Spinal cord (tissue), 10 donors: Measurements from ENCODE around the gene SPECC1. TPM values are rescaled to one million over a fixed set of nuclear protein-coding genes. Genes with fewer than 3 reads are reported as not detected.
A peak's percentile ranks its signal among the peaks of the same experiment; 100 is the strongest.
"Not testable (repeated sequence)": the region's sequence is repeated elsewhere in the genome, so short reads cannot be mapped to it uniquely, and the experiment has no call there.

Source experiments
- DNase-seq, 6 donors: peaks; one replicate each; pipeline versions ENCODE4 v3.0.0 to v3.0.0-alpha.2; 2013 to 2015; ENCODE audit warnings: low spot score in 6 of 6, low read depth in 4 of 6
- H3K27ac ChIP-seq: one replicate; pipeline ENCODE4 v1.5.1; 2013; ENCODE audit warnings: low read depth, low read length, control low read depth
- H3K27me3 ChIP-seq: one replicate; pipeline ENCODE4 v1.6.1; 2013; ENCODE audit warnings: low read length; ENCODE audit not compliant: control insufficient read depth, insufficient read depth
- H3K36me3 ChIP-seq: one replicate; pipeline ENCODE4 v1.6.1; 2013; ENCODE audit warnings: low read length; ENCODE audit not compliant: control insufficient read depth, insufficient read depth
- H3K4me1 ChIP-seq: one replicate; pipeline ENCODE4 v1.6.1; 2013; ENCODE audit warnings: low read length; ENCODE audit not compliant: control insufficient read depth, insufficient read depth
- H3K4me3 ChIP-seq: one replicate; pipeline ENCODE4 v1.5.1; 2013; ENCODE audit warnings: low read depth, low read length, control low read depth
- H3K9me3 ChIP-seq: one replicate; pipeline ENCODE4 v1.6.1; 2013; ENCODE audit warnings: low read length; ENCODE audit not compliant: control insufficient read depth, insufficient read depth
- WGBS: methylation state at CpG from one replicate; pipeline ENCODE4 v1.1.5; 2013; ENCODE audit warnings: missing lambda C conversion rate; ENCODE audit not compliant: insufficient coverage; 5-methylcytosine and 5-hydroxymethylcytosine counted together
- long read RNA-seq, 4 donors: transcript quantifications; one replicate each; lab custom pipeline, GENCODE V29; 2026
- polyA plus RNA-seq, 2 donors: library from polyadenylated mRNA; unstranded; fragments of 120-200 nt; gene quantifications; one replicate each; pipeline ENCODE4 v1.2.1, GENCODE V29; 2013; ENCODE audit not compliant: insufficient read length in 2 of 2
- total RNA-seq, 2 donors: library from RNA; depleted of rRNA in 1 of 2; stranded (reverse); fragments of 120-200 nt in 1 of 2; fragments of >200 nt in 1 of 2; gene quantifications; one replicate each; pipeline versions ENCODE4 v1.2.3 to v1.2.4, GENCODE V29; 2013 to 2014
- donor health status: healthy.

Gene SPECC1
- total RNA-seq (10 to 100 TPM; 50.9 to 52.1 TPM), polyA plus RNA-seq (10 to 100 TPM; 45.6 to 49.0 TPM)
- long read RNA-seq, donor 1, full-length matches to known transcripts, result 5 of 5 reads
- long read RNA-seq, donor 1, partial matches to known transcripts, result 0 of 5 reads
- long read RNA-seq, donor 1, other reads (novel, unspliced or antisense), result 0 of 5 reads
- long read RNA-seq, donor 2, full-length matches to known transcripts, result 3 of 9 reads
- long read RNA-seq, donor 2, partial matches to known transcripts, result 6 of 9 reads
- long read RNA-seq, donor 2, other reads (novel, unspliced or antisense), result 0 of 9 reads
- long read RNA-seq, donor 3, full-length matches to known transcripts, result 5 of 5 reads
- long read RNA-seq, donor 3, partial matches to known transcripts, result 0 of 5 reads
- long read RNA-seq, donor 3, other reads (novel, unspliced or antisense), result 0 of 5 reads
- long read RNA-seq, donor 4, result 0 reads

GRCh38 chr17:20009302-20010098 lies at the start of gene SPECC1:
SPECC1 (plus strand) TSS chr17:20009359; CDS start chr17:20096652, 87,293 bp downstream.
- Histone ChIP-seq H3K4me3 (peak within 1 kb of the TSS; percentile 55), H3K9me3 (no peaks in the 10 kb centered on the region), H3K4me1 (peaks cover 9% of the 10 kb centered on the region), H3K27me3 (peaks cover 18% of the 10 kb centered on the region), H3K36me3 (no peaks in the 10 kb centered on the region), H3K27ac (no peak within 1 kb of the TSS)
- peak in 3 of 6 donors; percentile 70 to 92 (median 74) for DNase-seq
- WGBS, result under 1% methylated on average over 90 of the region's 96 CpGs

GRCh38 chr17:19962954-19963353 lies 46.2 kb upstream of the SPECC1 start:
- not testable (repeated sequence) for DNase-seq, H3K27ac ChIP-seq, H3K4me3 ChIP-seq, H3K4me1 ChIP-seq, H3K27me3 ChIP-seq, H3K9me3 ChIP-seq
- WGBS, result no CpG with 5 or more reads among the region's 2 CpGs
- peaks cover 19% of the 10 kb centered on the region for H3K36me3 ChIP-seq

- Histone ChIP-seq H3K4me3 (no peak overlapping the region), H3K36me3 (peaks cover 2% of the 10 kb centered on the region), H3K4me1 (peaks cover 12% of the 10 kb centered on the region), H3K27ac (no peak overlapping the region), H3K9me3 (no peaks in the 10 kb centered on the region), H3K27me3 (no peaks in the 10 kb centered on the region)
- no peak for DNase-seq
- whole genome bisulfite sequencing, result no CpG with 5 or more reads among the region's 2 CpGs
Observed at GRCh38 chr17:19973156-19973555, 36.0 kb upstream of the SPECC1 start.

GRCh38 chr17:19975601-19976000 lies 33.6 kb upstream of the SPECC1 start:
- Histone ChIP-seq H3K27me3 (no peaks in the 10 kb centered on the region), H3K9me3 (no peaks in the 10 kb centered on the region), H3K36me3 (peaks cover 2% of the 10 kb centered on the region), H3K4me3 (no peak overlapping the region), H3K4me1 (peaks cover 20% of the 10 kb centered on the region), H3K27ac (no peak overlapping the region)
- no peak for DNase-seq
- 100% methylated on average over 1 of the region's 3 CpGs for WGBS

- H3K36me3 ChIP-seq, result no peaks in the 10 kb centered on the region
- peak within 1 kb of the TSS; percentile 84 for H3K4me3 ChIP-seq
- H3K9me3 ChIP-seq, result no peaks in the 10 kb centered on the region
- peak; percentile 74 to 98 (median 83) for DNase-seq
- WGBS, result under 1% methylated on average over 75 of the region's 75 CpGs
- H3K4me1 ChIP-seq, result peaks cover 20% of the 10 kb centered on the region
- peak within 1 kb of the TSS; percentile 93 for H3K27ac ChIP-seq
- no peaks in the 10 kb centered on the region for H3K27me3 ChIP-seq
Observed at GRCh38 chr17:19977293-19978208, 31.6 kb upstream of the SPECC1 start, which contains the start of gene AKAP10. AKAP10 (minus strand) TSS chr17:19977828; CDS start chr17:19977679, 149 bp downstream.

- H3K9me3 ChIP-seq, result no peaks in the 10 kb centered on the region
- peaks cover 20% of the 10 kb centered on the region for H3K4me1 ChIP-seq
- 10% methylated on average over 21 of the region's 22 CpGs for WGBS
- H3K27ac ChIP-seq, result peak overlapping the region; percentile 93
- no peaks in the 10 kb centered on the region for H3K27me3 ChIP-seq
- DNase-seq, result no peak
- H3K4me3 ChIP-seq, result peak overlapping the region; percentile 84
- H3K36me3 ChIP-seq, result no peaks in the 10 kb centered on the region
Observed at GRCh38 chr17:19978209-19978802, 30.9 kb upstream of the SPECC1 start.

GRCh38 chr17:19978805-19979211 lies 30.4 kb upstream of the SPECC1 start:
- 92% methylated on average over 6 of the region's 13 CpGs for WGBS

GRCh38 chr17:19979917-19980770 lies 29.0 kb upstream of the SPECC1 start:
- Histone ChIP-seq H3K36me3 (no peaks in the 10 kb centered on the region), H3K27me3 (no peaks in the 10 kb centered on the region), H3K27ac (no peak overlapping the region), H3K9me3 (no peaks in the 10 kb centered on the region), H3K4me3 (no peak overlapping the region), H3K4me1 (peaks cover 20% of the 10 kb centered on the region)
- 66% methylated on average over 35 of the region's 43 CpGs for WGBS
- DNase-seq, result peak in 1 of 6 donors; percentile 14

More at GRCh38 chr17:19978805-19979211, 30.4 kb upstream of the SPECC1 start:
- Histone ChIP-seq H3K36me3 (no peaks in the 10 kb centered on the region), H3K4me1 (peaks cover 20% of the 10 kb centered on the region), H3K4me3 (peak overlapping the region; percentile 84), H3K9me3 (no peaks in the 10 kb centered on the region), H3K27me3 (no peaks in the 10 kb centered on the region), H3K27ac (no peak overlapping the region)
- DNase-seq, result no peak
